HG03378 (cell line): ENCODE data around the gene PRRG3.

ENCODE experiments used
- ATAC-seq: cut with Tn5 transposase; IDR thresholded peaks from one replicate; pipeline ENCODE4 v1.9.1; 2021; ENCODE audit warnings: mild to moderate bottlenecking, moderate library complexity; ENCODE audit not compliant: unreplicated experiment

The PRRG3 gene

GRCh38 chrX:151704041-151704663 lies 8.9 kb downstream of the PRRG3 start:
- no peak for ATAC-seq

GRCh38 chrX:151708821-151709220 lies 13.6 kb downstream of the PRRG3 start:
- ATAC-seq, result no peak

DNA sequence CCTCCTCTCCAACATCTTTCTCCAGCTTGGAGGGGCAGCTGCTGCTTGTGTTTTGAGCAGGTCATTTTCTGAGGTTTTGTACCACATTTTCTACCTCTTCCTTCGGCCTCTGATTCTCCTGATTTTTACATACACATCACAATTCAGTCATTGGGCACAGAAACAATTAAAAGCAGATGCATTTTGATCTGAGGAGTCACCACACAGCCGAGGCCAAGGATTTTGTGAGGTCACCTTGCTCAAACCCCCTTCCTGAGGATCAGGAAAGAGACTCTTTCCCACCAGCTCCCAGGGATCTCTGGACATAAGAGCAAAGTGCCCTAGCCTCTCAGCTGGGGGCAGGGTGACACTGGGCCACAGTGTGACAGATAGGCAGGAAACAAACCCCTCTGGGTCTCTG lies 15.2 kb downstream of the PRRG3 start:
- ATAC-seq, result no peak

DNA sequence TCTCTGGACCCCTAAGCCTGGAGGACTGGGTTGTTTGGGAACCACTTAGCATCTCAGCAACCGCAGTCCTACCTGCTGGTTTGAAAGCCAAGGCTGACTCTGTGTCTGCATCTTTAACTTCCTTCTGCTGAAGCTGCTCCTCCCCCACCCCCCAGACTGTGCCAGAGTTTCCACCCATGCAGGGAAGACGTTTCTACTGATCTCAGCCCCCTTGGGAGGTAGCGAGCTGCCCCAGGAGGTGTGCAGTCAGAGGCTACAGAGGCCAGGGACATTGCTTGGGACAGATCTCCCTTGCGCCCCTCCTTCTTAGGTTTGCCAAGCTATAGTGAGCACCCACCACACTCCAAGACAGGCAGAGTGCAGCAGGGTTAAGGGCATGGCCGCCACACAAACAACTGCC lies 15.9 kb downstream of the PRRG3 start:
- ATAC-seq, result no peak

DNA sequence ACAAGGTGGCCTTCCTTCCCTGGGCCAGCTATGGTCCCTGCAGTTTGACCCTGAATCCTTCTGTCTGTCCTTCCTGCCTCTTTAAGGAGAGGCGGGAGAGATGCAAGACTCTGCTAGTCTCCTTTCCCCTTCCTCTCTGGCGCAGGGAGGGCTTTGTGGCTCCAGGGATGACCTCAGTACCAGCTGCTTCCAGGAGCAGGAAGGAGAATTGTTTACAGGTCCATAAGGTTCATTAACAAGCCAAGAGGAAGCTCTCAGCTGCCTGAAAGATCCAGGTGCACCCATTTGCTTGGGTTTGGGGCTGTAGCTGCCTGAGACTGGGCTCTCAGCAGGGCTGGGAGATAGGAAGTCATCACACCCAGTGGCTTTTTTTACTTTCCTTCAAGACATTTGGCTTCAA lies 16.5 kb downstream of the PRRG3 start:
- ATAC-seq, result no peak

DNA sequence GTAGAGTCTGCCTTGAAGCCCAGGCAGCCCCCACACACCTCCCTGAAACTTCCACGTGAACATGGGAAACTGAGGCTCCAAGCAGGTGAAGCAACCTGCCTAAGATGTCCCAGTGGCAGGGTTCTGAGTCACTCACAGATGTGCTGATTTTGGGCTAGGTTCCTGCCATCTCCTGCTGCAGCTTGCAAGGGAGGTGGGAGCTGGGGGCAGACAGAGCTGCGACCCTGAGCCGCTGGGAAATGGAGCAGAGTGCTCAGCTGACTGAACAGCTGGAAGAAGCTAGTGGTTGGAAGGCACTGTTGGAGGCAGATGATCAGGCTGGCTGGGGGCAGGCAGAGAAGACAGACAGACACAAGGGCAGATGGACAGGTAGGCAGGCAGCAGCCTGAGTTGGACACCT lies 17.0 kb downstream of the PRRG3 start:
- no peak for ATAC-seq

DNA sequence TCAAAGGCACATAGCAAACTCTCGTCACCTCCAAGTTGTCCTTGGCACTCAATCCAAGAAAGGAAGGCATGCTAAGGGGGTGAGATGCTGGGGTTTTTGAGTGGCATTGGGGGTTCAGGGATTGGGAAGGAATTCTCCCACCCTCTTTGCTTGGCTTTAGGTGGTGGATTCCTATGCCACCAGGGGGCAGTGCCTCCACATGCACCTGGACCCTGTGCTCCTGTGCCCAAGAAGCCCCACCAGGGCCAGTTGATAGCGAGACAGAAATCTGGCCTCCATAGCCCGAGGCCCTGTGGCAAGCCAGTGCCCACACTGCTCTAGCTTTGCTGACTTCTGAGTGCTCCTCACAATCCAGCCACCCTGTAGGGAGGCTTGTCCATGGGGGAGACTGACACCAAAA lies 18.6 kb downstream of the PRRG3 start:
- no peak for ATAC-seq

DNA sequence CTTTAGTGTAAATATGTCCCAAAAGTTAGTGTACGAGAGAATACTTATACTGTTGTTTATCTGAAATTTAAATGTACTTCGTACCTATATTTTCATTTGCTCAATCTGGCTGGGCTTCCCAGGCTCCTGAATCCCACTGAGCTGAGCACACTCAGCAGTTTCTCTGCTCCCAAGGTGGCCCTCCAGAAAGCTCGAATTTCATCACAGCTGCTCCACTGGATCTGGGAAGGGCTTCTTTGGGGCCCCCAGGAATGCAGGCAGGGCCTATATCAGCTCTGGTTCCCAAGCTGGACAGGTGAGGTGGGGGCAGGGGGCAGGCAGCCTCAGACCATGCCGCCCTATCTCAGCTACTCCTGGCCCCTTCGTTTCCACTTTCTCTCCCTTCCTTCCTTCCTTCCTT lies 19.1 kb downstream of the PRRG3 start:
- ATAC-seq, result no peak

GRCh38 chrX:151715752-151716151 lies 20.5 kb downstream of the PRRG3 start, which contains the start of gene FATE1:
TSS of gene FATE1 (plus strand) at chrX:151716035. CDS start at chrX:151716120, 85 bp downstream.
- ATAC-seq, result no peak

GRCh38 chrX:151722241-151722846 lies 27.1 kb downstream of the PRRG3 start:
- no peak for ATAC-seq

- no peak for ATAC-seq
Measured at GRCh38 chrX:151723156-151723760, 28.0 kb downstream of the PRRG3 start.

GRCh38 chrX:151724563-151725337 lies 29.5 kb downstream of the PRRG3 start:
- ATAC-seq, result no peak

GRCh38 chrX:151725338-151725614 lies 30.0 kb downstream of the PRRG3 start:
- no peak for ATAC-seq

GRCh38 chrX:151726751-151727150 lies 31.5 kb downstream of the PRRG3 start:
- ATAC-seq, result no peak

- ATAC-seq, result no peak
Measured at GRCh38 chrX:151727346-151727745, 32.1 kb downstream of the PRRG3 start.

DNA sequence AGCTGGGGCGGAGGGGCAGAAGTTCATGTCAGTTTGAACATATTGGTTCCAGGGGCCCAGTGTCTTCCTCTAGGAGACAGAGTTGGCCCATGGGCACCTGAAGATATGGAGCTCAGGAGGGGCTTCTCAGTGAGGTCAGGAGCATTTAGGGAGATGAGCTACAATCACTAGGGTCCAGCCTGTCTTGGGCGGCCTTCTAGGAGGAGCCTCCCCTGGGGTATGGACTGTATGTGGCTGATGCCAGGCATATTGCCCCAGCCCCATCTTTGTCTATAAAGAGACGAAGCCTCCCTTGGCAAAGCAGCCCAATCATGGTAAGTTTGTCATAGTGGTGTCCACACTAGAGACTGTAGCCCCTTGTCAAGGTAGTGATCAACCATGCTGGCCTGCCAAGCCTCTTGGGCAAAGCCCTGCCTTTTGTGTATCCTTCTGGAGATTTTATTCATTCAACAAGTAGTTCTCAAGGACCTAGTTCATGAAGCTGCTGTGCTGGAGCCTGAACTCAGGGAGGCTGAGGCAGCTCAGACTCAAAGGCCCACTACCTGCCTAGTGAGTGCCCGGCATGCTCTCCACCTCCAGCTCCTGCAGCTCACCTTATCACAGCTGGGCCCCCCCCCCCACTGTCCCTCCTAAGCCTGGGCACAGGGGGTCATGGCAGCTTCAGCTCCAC lies 33.9 kb downstream of the PRRG3 start:
- ATAC-seq, result no peak

- ATAC-seq, result no peak
Measured at GRCh38 chrX:151734446-151734845, 39.2 kb downstream of the PRRG3 start, which contains the start of gene CNGA2. TSS of gene CNGA2 (plus strand) at chrX:151734746. CDS start at chrX:151738484, 3,738 bp downstream.

- no peak for ATAC-seq
Measured at GRCh38 chrX:151735219-151735618, 40.0 kb downstream of the PRRG3 start.

- ATAC-seq, result no peak
Measured at GRCh38 chrX:151736685-151737084, 41.4 kb downstream of the PRRG3 start.

DNA sequence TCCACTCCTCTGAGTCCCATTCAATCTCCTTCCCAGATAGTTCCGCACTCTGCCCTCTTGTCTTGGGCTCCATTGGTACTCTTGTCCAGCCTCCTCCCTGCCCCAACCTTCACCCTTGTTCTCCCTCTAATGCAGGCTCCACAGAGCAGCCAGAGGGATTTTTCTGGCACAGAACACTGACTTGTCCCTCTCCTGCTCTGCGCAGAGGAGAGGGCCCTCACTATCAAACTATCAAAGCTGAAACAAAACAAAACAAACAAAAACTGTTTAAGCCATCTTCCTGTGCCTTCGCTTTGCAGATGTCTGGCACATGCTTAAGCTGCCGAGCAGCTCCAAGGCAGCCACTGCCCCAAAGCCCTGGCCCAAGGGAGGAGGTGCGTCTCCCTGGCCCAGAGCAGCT lies 42.2 kb downstream of the PRRG3 start:
- no peak for ATAC-seq

DNA sequence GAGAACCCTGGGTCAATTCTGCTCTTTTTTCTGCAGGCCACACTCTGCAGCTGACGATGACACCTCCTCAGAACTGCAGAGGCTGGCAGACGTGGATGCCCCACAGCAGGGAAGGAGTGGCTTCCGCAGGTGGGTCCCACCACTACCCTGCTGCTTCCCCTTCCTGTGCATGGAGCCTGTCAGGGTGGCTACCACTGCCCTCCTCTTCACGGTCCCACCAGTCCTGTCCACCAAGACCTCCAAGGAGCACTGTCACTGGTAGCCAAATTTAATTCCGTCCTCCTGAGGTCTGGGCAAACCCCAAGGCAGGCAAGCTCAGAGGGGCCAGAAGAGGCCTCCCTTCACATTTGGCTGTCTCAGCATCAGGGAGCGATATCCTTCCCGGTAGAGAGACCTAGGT lies 43.5 kb downstream of the PRRG3 start:
- no peak for ATAC-seq
